NT2/D1 (cell line): ENCODE measurements around the gene LMAN2.
A peak's percentile ranks its signal among the peaks of the same experiment; 100 is the strongest.

ENCODE experiments used
- DNase-seq: peaks from one replicate; pipeline ENCODE4 v3.0.0-alpha.2; 2011; ENCODE audit warnings: low read depth, low spot score
- H3K27me3 ChIP-seq: 2 replicates; pipeline ENCODE4 v1.6.0; 2011; ENCODE audit warnings: mild to moderate bottlenecking; ENCODE audit not compliant: insufficient read length, insufficient read depth
- H3K36me3 ChIP-seq: 2 replicates; pipeline ENCODE4 v1.6.1; 2011; ENCODE audit warnings: mild to moderate bottlenecking, low read length, mixed read lengths; ENCODE audit not compliant: insufficient read depth, insufficient read length
- H3K4me1 ChIP-seq: 2 replicates; pipeline ENCODE4 v1.5.1; 2011; ENCODE audit not compliant: insufficient read depth, insufficient read length
- H3K4me3 ChIP-seq: 2 replicates; pipeline ENCODE4 v1.5.1; 2011; ENCODE audit warnings: low read depth; ENCODE audit not compliant: insufficient read length
- H3K9ac ChIP-seq: 2 replicates; pipeline ENCODE4 v1.6.0; 2011; ENCODE audit warnings: low read depth; ENCODE audit not compliant: insufficient read length
- H3K9me3 ChIP-seq: 2 replicates; pipeline ENCODE4 v1.5.1; 2011; ENCODE audit warnings: mild to moderate bottlenecking, low read length; ENCODE audit not compliant: insufficient read depth
- SUZ12 ChIP-seq: IDR thresholded peaks from 2 replicates; pipeline ENCODE4 v1.6.1; 2011; ENCODE audit not compliant: insufficient read length, insufficient read depth; ENCODE audit errors: extremely low read depth
- YY1 ChIP-seq: IDR thresholded peaks from 2 replicates; pipeline ENCODE4 v1.6.1; 2011; ENCODE audit not compliant: insufficient read length, insufficient read depth
- ZNF274 ChIP-seq: IDR thresholded peaks from 2 replicates; pipeline ENCODE4 v1.6.1; 2011; ENCODE audit warnings: mild to moderate bottlenecking, low read depth, low read length

The LMAN2 gene

GRCh38 chr5:177371120-177372033, 19.9 kb upstream of the LMAN2 start:
- TF ChIP-seq YY1, result no peak
- no peak for TF ChIP-seq ZNF274
- TF ChIP-seq SUZ12, result no peak
- Histone ChIP-seq H3K27me3 (peaks cover 14% of the 10 kb centered on the region), H3K4me3 (peak overlapping the region; percentile 39), H3K4me1 (peaks cover 9% of the 10 kb centered on the region), H3K9ac (peak overlapping the region; percentile 80), H3K9me3 (no peaks in the 10 kb centered on the region), H3K36me3 (no peaks in the 10 kb centered on the region)
- DNase-seq, result no peak

GRCh38 chr5:177370488-177371119, 19.1 kb upstream of the LMAN2 start:
- DNase-seq, result peak; percentile 93
- Histone ChIP-seq H3K4me3 (no peak overlapping the region), H3K4me1 (peaks cover 12% of the 10 kb centered on the region), H3K36me3 (no peaks in the 10 kb centered on the region), H3K9ac (no peak overlapping the region), H3K27me3 (peaks cover 14% of the 10 kb centered on the region), H3K9me3 (no peaks in the 10 kb centered on the region)
- no peak for TF ChIP-seq SUZ12
- no peak for TF ChIP-seq ZNF274
- TF ChIP-seq YY1, result no peak

GRCh38 chr5:177369645-177370440, 18.4 kb upstream of the LMAN2 start:
- TF ChIP-seq ZNF274, result no peak
- no peak for TF ChIP-seq SUZ12
- no peak for TF ChIP-seq YY1
- DNase-seq, result no peak
- Histone ChIP-seq H3K36me3 (no peaks in the 10 kb centered on the region), H3K4me1 (peaks cover 12% of the 10 kb centered on the region), H3K9me3 (no peaks in the 10 kb centered on the region), H3K4me3 (no peak overlapping the region), H3K27me3 (peaks cover 14% of the 10 kb centered on the region), H3K9ac (no peak overlapping the region)

GRCh38 chr5:177368869-177369644, 17.6 kb upstream of the LMAN2 start:
- H3K4me3 ChIP-seq, result no peak overlapping the region
- TF ChIP-seq SUZ12, result no peak
- no peak for TF ChIP-seq YY1
- no peak for TF ChIP-seq ZNF274
- no peaks in the 10 kb centered on the region for H3K9me3 ChIP-seq
- peaks cover 14% of the 10 kb centered on the region for H3K27me3 ChIP-seq
- DNase-seq, result no peak
- no peak overlapping the region for H3K9ac ChIP-seq
- H3K36me3 ChIP-seq, result no peaks in the 10 kb centered on the region
- H3K4me1 ChIP-seq, result peaks cover 12% of the 10 kb centered on the region

GRCh38 chr5:177367981-177368868, 16.8 kb upstream of the LMAN2 start:
- TF ChIP-seq SUZ12 (no peak), ZNF274 (no peak), YY1 (no peak)
- no peak for DNase-seq
- Histone ChIP-seq H3K9ac (no peak overlapping the region), H3K36me3 (no peaks in the 10 kb centered on the region), H3K27me3 (peaks cover 14% of the 10 kb centered on the region), H3K4me1 (peaks cover 12% of the 10 kb centered on the region), H3K4me3 (no peak overlapping the region), H3K9me3 (no peaks in the 10 kb centered on the region)

- H3K36me3 ChIP-seq, result no peaks in the 10 kb centered on the region
- H3K4me3 ChIP-seq, result peak overlapping the region; percentile 46
- no peak for TF ChIP-seq ZNF274
- TF ChIP-seq SUZ12, result no peak
- TF ChIP-seq YY1, result no peak
- no peaks in the 10 kb centered on the region for H3K9me3 ChIP-seq
- peaks cover 12% of the 10 kb centered on the region for H3K4me1 ChIP-seq
- H3K27me3 ChIP-seq, result peaks cover 16% of the 10 kb centered on the region
- H3K9ac ChIP-seq, result no peak overlapping the region
- DNase-seq, result no peak
Measured at GRCh38 chr5:177367323-177367848, 15.9 kb upstream of the LMAN2 start.
